OCI-LY1 (cell line): ENCODE measurements around the gene STAT4.

Experiments
- H2AFZ ChIP-seq: fragments of 200-600 bp; sonication (generic), shearing (Covaris generic); 2 replicates; pipeline ENCODE4 v1.6.0; 2014; ENCODE audit warnings: antibody characterized with exemption, mild to moderate bottlenecking, low read length
- H3F3A ChIP-seq: fragments of 200-600 bp; sonication (generic), shearing (Covaris generic); 2 replicates; pipeline ENCODE4 v1.6.0; 2014; ENCODE audit warnings: mild to moderate bottlenecking, antibody characterized with exemption, low read length, moderate library complexity; ENCODE audit not compliant: insufficient read depth
- H3K27ac ChIP-seq: fragments of 200-600 bp; sonication (generic); 2 replicates; pipeline ENCODE4 v1.5.1; 2014; ENCODE audit warnings: low read length, mixed run types, mild to moderate bottlenecking, low read depth; ENCODE audit not compliant: poor library complexity, severe bottlenecking
- H3K27me3 ChIP-seq: fragments of 200-600 bp; sonication (generic); 2 replicates; pipeline ENCODE4 v1.6.0; 2014; ENCODE audit warnings: antibody characterized with exemption, mild to moderate bottlenecking, low read length, moderate library complexity; ENCODE audit not compliant: insufficient read depth
- H3K36me3 ChIP-seq: fragments of 200-600 bp; sonication (generic); 2 replicates; pipeline ENCODE4 v1.6.1; 2014; ENCODE audit warnings: mild to moderate bottlenecking, antibody characterized with exemption, low read length, moderate library complexity, mixed read lengths; ENCODE audit not compliant: insufficient read depth
- H3K4me1 ChIP-seq: fragments of 200-600 bp; sonication (generic); 2 replicates; pipeline ENCODE4 v1.5.1; 2014; ENCODE audit warnings: mild to moderate bottlenecking, low read length, moderate library complexity; ENCODE audit not compliant: insufficient read depth, severe bottlenecking
- H3K4me2 ChIP-seq: fragments of 200-600 bp; sonication (generic), shearing (Covaris generic); 2 replicates; pipeline ENCODE4 v1.6.1; 2014; ENCODE audit warnings: low read length
- H3K4me3 ChIP-seq: fragments of 200-600 bp; sonication (generic); 2 replicates; pipeline ENCODE4 v1.5.1; 2014; ENCODE audit warnings: low read length, low read depth, mild to moderate bottlenecking, mixed read lengths; ENCODE audit not compliant: poor library complexity, severe bottlenecking
- H3K79me2 ChIP-seq: fragments of 200-600 bp; shearing (Covaris generic); 2 replicates; pipeline ENCODE4 v1.6.1; 2016; ENCODE audit warnings: mixed run types, low read length, mixed read lengths; ENCODE audit not compliant: insufficient read depth
- H3K9ac ChIP-seq: fragments of 200-600 bp; sonication (generic), shearing (Covaris generic); 2 replicates; pipeline ENCODE4 v1.6.1; 2014; ENCODE audit warnings: mild to moderate bottlenecking, low read length, mixed read lengths
- H3K9me2 ChIP-seq: fragments of 200-600 bp; sonication (generic), shearing (Covaris generic); 2 replicates; pipeline ENCODE4 v1.6.1; 2014; ENCODE audit warnings: low read depth, mild to moderate bottlenecking, low read length, mixed read lengths
- H3K9me3 ChIP-seq: fragments of 200-600 bp; shearing (Covaris generic); 2 replicates; pipeline ENCODE4 v1.6.1; 2014; ENCODE audit warnings: low read length, mixed read lengths
- H4K20me1 ChIP-seq: fragments of 200-600 bp; sonication (generic), shearing (Covaris generic); 2 replicates; pipeline ENCODE4 v1.6.0; 2016; ENCODE audit warnings: mild to moderate bottlenecking, low read length; ENCODE audit not compliant: insufficient read depth
- EZH2 ChIP-seq: fragments of 200-600 bp; sonication (generic), shearing (Covaris generic); IDR thresholded peaks from 2 replicates; pipeline ENCODE4 v1.8.0; 2017; ENCODE audit warnings: borderline replicate concordance, mixed run types, mild to moderate bottlenecking, antibody characterized with exemption, low read length, moderate library complexity, mixed read lengths
- TF ChIP-seq, protein P1 (sequence below): fragments of 200-600 bp; sonication (generic), shearing (Covaris generic); IDR thresholded peaks from 2 replicates; pipeline ENCODE4 v1.5.1; 2017; ENCODE audit warnings: mild to moderate bottlenecking, antibody characterized with exemption, low read length, moderate library complexity, mixed read lengths

The STAT4 gene

DNA sequence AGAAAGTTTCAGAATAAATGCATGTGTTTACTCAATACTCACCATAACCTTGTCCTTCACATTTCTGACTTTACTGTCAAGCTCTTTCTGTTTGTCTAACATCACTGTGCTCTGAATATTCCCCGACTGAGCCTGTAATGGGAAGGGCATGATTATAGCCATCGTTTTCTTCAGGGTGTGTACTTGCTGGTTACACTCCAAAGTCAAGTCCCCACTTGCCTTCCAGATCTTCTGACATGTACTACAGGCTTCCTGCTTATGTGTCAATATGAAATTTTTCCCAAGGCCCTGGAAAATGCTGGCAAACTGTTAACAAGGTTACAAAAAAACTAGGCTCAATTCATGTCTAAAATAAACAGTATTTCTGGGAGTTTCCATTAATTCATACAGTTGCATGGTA lies 149.8 kb downstream of the STAT4 start:
- Histone ChIP-seq H3K36me3 (peaks cover 93% of the 10 kb centered on the region), H3K27ac (no peak overlapping the region), H3K9ac (no peak overlapping the region), H3K9me3 (no peaks in the 10 kb centered on the region), H4K20me1 (no peaks in the 10 kb centered on the region), H3K9me2 (no peaks in the 10 kb centered on the region), H2AFZ (no peak overlapping the region), H3K4me3 (no peak overlapping the region), H3K79me2 (no peaks in the 10 kb centered on the region), H3K4me2 (no peak overlapping the region), H3K27me3 (no peaks in the 10 kb centered on the region), H3K4me1 (no peaks in the 10 kb centered on the region), H3F3A (no peaks in the 10 kb centered on the region)
- TF ChIP-seq EZH2: no peak
- TF ChIP-seq, protein P1, sequence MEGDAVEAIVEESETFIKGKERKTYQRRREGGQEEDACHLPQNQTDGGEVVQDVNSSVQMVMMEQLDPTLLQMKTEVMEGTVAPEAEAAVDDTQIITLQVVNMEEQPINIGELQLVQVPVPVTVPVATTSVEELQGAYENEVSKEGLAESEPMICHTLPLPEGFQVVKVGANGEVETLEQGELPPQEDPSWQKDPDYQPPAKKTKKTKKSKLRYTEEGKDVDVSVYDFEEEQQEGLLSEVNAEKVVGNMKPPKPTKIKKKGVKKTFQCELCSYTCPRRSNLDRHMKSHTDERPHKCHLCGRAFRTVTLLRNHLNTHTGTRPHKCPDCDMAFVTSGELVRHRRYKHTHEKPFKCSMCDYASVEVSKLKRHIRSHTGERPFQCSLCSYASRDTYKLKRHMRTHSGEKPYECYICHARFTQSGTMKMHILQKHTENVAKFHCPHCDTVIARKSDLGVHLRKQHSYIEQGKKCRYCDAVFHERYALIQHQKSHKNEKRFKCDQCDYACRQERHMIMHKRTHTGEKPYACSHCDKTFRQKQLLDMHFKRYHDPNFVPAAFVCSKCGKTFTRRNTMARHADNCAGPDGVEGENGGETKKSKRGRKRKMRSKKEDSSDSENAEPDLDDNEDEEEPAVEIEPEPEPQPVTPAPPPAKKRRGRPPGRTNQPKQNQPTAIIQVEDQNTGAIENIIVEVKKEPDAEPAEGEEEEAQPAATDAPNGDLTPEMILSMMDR: no peak

DNA sequence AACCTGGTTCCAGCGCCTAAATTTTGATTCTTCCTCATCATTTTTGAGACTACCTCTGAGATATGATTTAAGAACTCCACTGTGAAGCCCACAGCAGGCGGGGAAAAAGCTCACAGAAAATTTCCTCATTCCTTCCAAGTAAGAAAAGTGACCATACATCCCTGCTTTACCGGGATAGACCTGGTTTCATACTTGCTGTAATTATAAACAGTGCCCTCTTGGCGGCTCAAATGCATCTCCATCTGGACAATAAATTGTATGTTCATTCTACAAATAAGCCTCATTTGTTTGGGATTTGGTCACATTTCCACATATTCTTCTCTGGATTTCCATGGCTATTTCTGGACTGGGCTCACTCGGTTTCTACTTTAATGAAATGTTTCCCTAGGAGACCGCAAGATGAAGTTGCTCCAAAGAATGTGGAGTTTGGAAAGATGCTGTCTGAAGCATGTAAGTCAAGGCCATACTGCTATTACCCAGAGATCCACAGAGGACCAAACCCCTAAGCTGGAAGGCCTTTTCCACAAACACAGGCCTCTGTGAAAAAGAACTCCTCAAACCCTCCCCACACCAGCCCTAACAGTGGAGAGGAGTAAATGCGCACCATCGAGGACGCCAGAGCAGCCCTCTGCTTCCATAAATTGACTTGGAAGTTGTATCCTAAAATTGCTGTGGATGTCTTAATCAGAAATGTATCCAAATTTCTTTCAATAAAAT lies 150.7 kb downstream of the STAT4 start:
- H2AFZ ChIP-seq: no peak overlapping the region
- no peaks in the 10 kb centered on the region for H3K4me1 ChIP-seq
- H3K9me3 ChIP-seq: no peaks in the 10 kb centered on the region
- peaks cover 93% of the 10 kb centered on the region for H3K36me3 ChIP-seq
- H3K9ac ChIP-seq: no peak overlapping the region
- no peaks in the 10 kb centered on the region for H4K20me1 ChIP-seq
- no peak for TF ChIP-seq EZH2
- TF ChIP-seq, protein P1: no peak
- no peaks in the 10 kb centered on the region for H3K9me2 ChIP-seq
- no peaks in the 10 kb centered on the region for H3K27me3 ChIP-seq
- H3K4me3 ChIP-seq: no peak overlapping the region
- no peak overlapping the region for H3K4me2 ChIP-seq
- H3F3A ChIP-seq: no peaks in the 10 kb centered on the region
- no peaks in the 10 kb centered on the region for H3K79me2 ChIP-seq
- no peak overlapping the region for H3K27ac ChIP-seq

DNA sequence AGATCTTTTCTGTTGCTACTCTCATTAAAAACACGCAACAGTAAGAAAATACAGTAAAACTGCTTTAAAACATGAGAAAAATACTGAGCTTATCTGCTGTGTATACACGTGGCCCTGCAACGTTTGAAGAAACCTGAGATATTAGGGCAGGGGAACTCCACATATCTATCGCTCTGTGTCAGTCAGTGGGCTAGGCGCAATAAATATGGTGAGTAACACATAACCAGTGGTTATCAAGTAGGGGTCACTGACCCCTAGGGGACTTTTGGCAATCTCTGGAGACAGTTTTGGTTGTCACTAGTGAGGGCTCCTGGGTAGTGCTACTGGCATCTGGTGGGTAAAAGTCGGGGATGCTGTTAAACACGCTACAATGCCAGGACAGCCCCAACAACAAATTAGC lies 151.7 kb downstream of the STAT4 start:
- Histone ChIP-seq H4K20me1 (no peaks in the 10 kb centered on the region), H3K4me3 (no peak overlapping the region), H3K27ac (no peak overlapping the region), H3K79me2 (no peaks in the 10 kb centered on the region), H3K9me3 (no peaks in the 10 kb centered on the region), H3K9ac (no peak overlapping the region), H3K4me1 (no peaks in the 10 kb centered on the region), H3K9me2 (no peaks in the 10 kb centered on the region), H3F3A (no peaks in the 10 kb centered on the region), H3K27me3 (no peaks in the 10 kb centered on the region), H3K4me2 (no peak overlapping the region), H2AFZ (no peak overlapping the region), H3K36me3 (peaks cover 91% of the 10 kb centered on the region)
- TF ChIP-seq, protein P1: no peak
